Activated CD8-positive, alpha-beta memory T cell treated with anti-CD3 and anti-CD28 coated beads for 1 hour (primary cell): Measurements from ENCODE around the gene TTYH1.
A peak's percentile ranks its signal among the peaks of the same experiment; 100 is the strongest.
"Not testable (repeated sequence)": the region's sequence is repeated elsewhere in the genome, so short reads cannot be mapped to it uniquely, and the experiment has no call there.

Source experiments
- DNase-seq, 2 donors: peaks; one replicate each; pipeline ENCODE4 v3.0.0-alpha.2; 2020; ENCODE audit warnings: low read depth in 1 of 2; ENCODE audit errors: extremely low read depth in 1 of 2

The TTYH1 gene

GRCh38 chr19:54458648-54459281 lies 43.5 kb downstream of the TTYH1 start:
- DNase-seq, result no peak

- DNase-seq, result no peak
Measured at GRCh38 chr19:54459282-54460229, 44.3 kb downstream of the TTYH1 start.

DNA sequence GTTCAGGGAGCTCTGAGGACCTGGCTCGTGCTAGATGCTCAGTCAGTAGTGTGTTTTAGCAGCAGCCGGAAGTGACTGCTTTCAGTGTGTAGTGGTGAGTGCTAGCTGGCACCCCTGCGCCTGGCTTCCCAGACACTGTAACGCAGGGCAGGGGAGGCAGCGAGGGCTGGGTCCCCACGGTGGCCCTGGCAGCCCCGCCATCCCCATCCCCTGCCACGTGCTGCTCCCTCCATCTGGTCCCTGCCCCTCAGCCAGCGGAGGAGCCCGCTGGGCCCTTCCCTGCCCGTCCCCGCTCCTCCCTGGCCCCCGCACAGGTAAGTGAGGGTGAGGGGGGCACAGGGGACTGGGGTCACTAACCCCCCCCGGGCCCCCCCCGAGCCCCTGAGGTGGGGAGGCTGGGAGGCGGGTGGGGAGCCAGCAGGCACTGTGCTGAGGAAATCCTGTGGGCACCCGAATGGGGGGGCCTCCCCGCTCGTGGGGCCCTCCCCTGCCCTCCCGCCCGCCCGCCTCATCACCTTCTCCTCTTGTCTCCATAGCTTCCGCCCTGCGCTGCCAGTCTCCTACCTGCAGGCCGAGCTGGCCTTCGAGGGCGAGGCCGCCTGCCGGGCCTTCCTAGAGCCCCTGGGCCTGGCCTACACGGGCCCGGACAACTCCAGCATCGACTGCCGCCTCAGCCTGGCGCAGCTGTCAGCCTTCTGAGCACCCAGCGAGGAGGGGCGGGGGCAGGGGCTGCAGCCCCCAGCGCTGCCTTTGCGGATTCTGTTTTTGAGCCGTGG lies 45.2 kb downstream of the TTYH1 start:
- no peak for DNase-seq

DNA sequence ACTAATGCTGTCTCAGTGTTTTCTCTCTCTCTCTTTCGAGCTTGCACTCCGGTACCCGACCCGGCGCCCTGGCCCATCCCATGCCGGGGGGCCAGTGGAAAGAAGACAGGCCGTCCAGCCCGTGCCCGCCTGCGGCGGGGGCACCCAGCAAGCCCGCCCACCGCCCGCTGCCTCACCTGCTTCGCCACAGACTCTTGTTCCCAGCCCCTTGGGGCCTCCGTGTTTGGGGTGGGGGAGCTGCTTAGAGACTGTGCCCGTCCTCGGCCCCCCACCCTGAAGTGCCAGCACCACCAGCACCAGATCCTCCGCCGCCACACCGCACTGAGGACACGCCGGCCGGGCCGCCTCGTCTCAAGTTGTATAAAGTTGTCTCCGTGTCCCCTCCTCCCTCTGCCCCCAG lies 45.9 kb downstream of the TTYH1 start:
- DNase-seq, result no peak

- no peak for DNase-seq
Measured at GRCh38 chr19:54461613-54462012, 46.3 kb downstream of the TTYH1 start.

DNA sequence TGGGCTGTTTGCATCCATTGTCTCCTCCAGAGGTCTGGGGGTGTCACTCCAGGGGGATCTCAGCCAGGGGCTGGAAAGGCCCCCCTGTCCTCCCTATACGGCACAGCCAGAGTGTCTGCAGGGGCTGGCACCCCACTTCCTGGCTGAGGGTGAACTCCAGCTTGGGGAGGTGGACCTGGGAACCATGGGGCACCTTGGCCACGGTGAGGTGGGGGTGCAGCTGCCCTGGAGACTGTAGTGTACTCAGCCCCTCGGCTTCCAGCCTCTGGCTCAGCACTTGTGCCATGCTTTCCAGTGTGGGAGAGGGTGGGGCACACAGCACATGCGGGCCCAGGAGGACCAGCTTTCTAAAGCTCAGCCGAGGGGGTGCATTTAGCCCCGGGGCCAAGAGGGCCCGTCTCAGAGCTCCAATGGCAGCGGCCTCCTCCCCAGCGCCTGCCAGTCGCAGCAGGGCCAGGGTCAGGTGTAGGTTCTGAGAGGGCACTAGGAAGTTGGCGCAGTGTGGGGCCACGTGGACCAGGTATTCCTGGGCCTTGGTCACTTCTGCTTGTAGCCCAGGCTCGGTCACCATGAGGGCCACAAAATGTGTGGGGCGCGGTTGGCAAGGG lies 46.9 kb downstream of the TTYH1 start:
- DNase-seq, result no peak

- no peak for DNase-seq
Measured at GRCh38 chr19:54462655-54463530, 47.6 kb downstream of the TTYH1 start.

DNA sequence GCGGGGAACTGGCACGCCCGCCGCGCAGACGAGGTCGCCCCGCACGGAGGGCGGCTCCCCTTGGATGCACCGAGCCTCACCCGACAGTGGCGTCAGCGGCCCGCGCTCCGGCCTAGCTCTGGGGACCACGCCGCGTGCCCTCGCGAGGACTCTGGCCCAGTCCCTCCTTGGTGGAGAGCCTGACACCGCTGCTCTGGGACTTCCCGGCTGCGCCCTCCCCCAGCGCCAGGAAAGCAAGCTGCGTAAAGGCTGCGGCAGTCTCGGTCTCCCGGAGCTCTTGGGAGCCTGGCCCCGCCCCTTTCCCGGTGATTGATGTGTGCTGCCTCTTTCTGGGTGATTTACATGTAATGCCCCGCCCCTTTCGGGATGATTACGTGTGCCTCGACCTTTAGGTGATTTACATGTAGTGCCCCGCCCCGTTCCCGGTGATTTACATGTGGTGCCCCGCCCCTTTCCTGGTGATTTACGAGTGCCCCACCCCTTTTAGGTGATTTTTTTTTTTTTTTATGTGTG lies 48.3 kb downstream of the TTYH1 start, which contains the start of gene LENG9:
Gene LENG9, minus strand, starts transcription at position 248 of the 513 bp plus-strand sequence. CDS start 252 bp downstream, outside the sequence.
- peak; percentile 82 to 84 for DNase-seq

- peak; percentile 46 to 59 for DNase-seq
Measured at GRCh38 chr19:54464044-54464629, 48.9 kb downstream of the TTYH1 start.

DNA sequence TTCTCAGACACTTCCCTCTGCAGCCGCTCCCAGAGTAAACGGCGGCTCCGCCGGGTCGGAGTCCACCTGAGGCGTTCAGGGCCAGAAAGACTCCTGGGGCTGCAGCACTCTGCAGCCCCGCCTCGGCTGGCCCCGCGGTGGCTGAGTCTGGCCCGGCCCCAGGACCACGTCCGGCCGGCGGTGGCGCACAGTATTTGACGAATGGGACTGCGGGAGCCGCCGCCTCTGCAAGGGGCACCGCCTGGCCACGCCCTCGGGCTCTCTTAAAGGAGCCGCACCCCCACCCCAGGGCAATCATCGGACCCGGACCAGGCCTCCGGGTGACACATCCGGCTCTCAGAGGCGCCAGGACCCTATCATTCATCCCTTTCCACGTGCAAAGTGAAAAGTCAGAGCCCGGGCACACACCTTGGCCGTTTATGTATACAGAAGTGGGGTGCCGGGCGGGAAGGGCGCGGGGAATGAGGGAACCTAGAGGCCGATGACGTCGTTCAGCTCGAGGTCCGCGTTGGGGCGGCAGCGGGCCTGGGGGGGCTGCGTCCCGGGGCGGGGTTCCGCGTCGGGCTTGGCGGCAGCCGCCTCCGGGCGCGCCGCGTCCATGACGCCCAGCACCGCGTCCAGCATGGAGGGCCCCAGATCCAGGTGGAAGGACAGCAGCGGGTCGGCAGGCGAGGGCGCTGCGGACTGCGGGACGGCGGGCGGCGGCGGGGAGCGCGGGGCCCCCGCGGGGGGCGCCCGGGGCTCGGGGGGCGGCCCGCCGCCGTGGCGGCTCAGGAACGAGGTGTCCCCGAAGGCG lies 49.6 kb downstream of the TTYH1 start:
- DNase-seq, result peak in 1 of 2 donors; percentile 51

GRCh38 chr19:54465426-54466109 lies 50.3 kb downstream of the TTYH1 start:
- DNase-seq, result no peak

DNA sequence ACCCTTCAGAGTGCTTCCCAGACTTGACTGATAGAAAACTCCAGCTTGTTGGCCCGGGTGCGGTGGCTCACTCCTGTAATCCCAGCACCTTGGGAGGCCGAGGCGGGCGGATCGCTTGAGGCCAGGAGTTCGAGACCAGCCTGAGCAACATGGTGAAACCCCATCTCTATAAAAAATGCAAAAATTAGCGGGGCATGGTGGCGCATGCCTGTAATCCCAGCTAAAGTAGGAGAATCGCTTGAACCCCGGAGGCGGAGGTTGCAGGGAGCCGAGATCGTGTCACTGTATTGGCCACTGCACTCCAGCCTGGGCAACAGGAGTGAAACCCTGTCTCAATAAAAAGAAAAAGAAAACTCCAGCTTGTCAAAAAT lies 50.8 kb downstream of the TTYH1 start:
- not testable (repeated sequence) for DNase-seq

DNA sequence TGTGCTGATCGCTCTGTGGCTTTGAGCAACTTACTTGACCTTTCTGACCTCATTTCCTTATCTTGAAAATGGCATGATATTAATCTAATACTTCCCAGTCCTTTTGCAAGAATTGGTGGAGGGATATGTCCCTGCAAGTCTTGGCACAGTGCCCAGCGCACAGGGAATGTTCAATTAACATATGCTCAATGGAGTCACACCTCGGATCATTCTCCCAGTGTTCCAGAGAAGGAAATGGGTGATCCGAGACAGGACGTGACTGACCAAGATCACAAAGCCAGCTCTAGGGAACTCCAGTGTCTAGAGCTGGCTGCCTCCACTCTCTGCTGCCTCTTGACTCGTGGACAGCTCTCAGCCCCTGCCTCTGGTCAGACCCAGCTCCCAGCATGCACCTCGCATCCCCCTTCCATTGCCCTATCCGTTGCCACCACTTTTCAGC lies 54.3 kb downstream of the TTYH1 start:
- no peak for DNase-seq

DNA sequence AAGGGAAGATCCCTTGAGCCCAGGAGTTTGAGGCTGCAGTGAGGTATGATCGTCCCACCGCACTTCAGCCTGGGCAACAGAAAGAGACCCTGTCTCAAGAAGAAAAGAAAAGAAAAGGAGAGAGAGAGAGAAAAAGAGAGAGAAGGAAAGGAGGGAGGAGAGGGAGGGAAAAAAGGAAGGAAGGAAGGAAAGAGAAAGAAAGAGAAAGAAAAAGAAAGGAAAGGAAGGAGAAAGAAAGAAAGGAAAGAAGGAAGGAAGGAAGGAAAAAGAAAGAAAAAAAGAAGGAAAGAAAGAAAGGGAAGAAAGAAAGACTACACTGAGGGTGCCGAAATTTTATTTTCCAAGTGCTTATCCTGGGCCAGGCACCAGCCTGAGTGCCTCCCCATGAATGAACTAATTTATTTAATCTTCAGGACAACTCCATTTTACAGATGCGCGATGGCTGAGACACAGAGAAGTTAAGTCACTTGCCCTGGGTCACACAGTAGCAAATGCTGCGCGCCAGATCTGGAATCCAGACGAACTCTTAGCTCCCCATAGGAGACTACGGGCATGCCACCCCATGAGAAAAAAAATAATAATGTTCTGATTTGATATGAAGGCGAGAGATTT lies 55.1 kb downstream of the TTYH1 start:
- DNase-seq, result no peak

GRCh38 chr19:54470991-54471782 lies 55.9 kb downstream of the TTYH1 start:
- DNase-seq, result no peak

GRCh38 chr19:54473071-54473891 lies 58.0 kb downstream of the TTYH1 start, which contains the start of gene CDC42EP5:
Gene CDC42EP5 (minus strand): TSS chr19:54473296. CDS start chr19:54465547, 7,749 bp downstream.
- no peak for DNase-seq
